Smooth muscle cell of the brain vasculature (primary cell): ENCODE measurements around the gene MPND.

ENCODE experiments used
- DNase-seq: peaks from one replicate; pipeline ENCODE4 v3.0.0-alpha.2; 2012; ENCODE audit warnings: low read depth, low spot score

MPND gene

DNA sequence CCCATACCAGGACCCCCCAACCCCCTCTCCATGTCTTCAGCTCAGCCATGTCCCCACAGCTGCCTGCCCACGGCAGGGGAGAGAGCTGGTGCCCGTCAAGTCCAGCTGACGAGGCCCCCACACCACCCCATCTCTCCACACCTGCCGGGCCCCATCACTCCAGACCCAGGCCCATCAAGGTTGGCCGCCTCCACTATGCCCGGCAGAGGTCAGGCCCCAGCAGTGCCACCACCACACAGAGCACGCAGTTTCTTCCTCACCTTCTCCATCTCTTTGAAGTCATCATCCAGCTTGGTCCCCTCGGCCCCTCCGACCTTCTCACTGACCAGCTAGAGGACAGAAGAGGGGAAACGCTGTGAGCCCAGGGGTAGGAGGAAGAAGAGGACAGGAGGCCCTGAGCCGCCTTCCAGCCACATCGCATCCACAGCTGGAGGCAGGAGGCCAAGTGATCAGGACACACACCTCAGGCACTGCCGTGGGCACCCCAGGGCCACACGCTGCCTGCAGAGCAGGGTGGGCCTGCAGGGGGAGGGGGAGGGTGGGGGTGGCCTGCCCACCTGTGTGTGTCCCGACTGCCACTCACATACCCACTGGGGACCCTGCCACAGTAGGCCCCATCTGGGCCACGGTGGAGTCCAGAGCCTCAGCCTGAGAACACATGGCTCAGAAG, 23.4 kb downstream of the MPND start:
- no peak for DNase-seq

DNA sequence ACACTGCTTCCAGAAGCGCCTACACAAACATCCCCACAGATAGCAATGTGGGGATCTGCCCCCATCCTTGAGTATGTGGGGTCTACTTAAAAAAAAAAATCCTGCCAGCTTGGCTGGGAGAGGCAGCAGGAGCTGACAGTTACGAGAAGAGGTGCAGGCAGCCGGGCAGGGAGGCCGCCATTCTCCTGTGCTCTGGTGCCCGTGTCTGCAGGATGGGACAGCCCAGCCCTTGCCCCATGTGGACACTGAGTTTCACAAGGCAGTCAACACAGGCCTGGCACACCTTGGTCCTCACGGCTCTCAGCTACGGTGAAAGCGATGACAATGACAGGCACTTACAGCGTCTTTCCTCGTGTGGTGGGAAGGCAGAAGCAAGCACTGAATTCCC, 24.0 kb downstream of the MPND start:
- DNase-seq, result no peak

- no peak for DNase-seq
Measured at GRCh38 chr19:4367781-4368127, 24.4 kb downstream of the MPND start.

- no peak for DNase-seq
Measured at GRCh38 chr19:4368128-4368820, 24.9 kb downstream of the MPND start.

DNA sequence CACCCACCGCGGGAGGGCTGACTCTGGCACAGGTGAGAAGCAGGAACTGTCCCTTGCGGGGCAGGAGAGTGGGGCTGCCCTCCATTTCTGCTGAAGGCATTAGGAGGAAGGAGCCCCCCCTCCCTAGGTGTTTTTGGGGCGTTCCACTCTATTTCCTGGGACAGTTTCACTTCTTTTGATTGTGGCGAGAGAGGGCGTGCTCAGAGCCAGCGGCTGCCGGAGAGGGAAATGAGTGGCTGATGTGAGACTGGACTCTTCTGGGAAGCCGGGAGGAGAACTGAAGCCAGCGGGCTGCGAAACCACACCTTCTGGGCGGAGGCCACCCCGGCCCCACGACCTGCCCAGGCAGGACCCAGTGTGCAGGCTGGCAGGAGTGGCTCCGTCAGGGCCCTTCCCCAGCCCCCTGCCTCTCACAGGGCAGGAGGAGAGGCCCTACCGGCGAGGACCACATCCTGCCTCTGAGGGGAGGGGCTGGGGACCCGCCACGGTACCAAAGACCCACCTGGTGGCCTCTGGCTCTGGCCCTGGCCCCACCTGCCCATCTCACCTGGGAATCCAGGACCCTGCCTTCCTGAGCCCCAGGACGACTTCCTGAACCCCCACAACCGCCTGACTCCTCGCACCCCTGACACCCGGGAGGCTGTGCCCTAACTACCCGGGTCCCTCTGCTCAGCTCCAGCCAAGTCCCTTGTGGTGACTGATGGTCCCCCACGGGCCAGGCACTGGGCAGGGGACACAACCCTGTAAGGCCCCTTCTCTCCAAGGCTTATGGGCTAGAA, 25.9 kb downstream of the MPND start:
- DNase-seq, result no peak

DNA sequence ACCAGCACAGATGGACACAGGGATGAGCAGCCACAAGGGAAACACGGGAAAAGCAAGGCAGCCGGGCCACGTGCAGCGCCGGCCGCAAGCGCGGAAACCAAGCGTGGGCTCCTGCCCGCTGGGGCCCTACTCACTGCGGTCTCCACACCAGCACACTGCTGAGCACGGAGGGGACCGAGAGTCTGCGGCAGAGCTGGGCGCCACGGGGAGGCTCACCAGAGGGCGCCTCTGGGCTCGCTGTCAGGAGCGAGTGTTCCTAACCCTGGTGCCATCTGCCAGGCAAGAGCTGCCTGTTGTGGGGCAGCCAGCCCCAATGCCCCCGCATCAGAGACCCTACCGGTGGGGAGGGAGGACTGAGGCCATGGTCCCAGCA, 26.5 kb downstream of the MPND start:
- DNase-seq, result no peak

GRCh38 chr19:4370418-4371041, 27.2 kb downstream of the MPND start:
- DNase-seq, result no peak

DNA sequence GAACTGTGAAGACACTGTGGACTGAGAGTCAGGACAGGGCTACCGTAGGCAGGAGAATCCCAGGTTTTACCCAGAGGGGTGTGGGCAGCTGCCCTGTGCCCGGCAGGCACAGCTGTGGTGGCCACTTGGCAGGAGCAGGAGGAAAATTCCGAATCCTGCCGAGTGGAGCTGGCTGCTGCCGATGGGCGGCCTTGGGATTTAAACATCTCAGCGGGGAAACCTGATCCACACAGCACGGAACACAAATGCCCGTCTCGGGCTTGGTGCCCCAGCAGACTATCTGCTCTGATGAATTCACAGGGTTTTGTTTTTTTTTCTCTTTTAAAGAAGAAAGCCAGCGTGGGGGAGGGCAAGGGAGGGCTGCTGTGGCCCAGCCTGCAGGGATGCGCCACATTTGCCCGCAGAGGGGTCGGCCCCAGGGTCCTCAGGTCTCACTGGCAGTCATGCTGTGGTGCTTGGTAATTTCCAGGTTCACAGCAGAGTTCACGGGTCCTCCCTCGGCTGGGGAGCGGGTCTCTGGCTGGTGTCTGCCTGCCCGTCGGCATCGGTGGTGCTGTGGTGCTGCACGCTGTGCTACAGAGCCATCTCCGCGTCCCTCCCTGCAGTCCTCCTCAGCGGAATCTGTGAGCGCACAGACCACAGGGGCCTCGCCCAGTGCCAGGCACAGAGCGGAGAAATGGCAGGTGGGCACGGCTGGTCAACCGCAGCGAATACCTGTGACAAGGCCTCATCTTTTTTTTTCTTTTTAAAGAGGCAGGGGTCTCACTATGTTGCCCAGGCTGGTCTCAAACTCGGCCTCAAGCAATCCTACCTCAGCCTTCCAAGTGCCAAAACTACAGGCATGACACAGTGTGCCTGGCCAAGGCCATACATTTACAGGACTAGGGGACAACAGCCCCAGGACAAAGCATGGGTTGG, 28.1 kb downstream of the MPND start:
- DNase-seq, result no peak

DNA sequence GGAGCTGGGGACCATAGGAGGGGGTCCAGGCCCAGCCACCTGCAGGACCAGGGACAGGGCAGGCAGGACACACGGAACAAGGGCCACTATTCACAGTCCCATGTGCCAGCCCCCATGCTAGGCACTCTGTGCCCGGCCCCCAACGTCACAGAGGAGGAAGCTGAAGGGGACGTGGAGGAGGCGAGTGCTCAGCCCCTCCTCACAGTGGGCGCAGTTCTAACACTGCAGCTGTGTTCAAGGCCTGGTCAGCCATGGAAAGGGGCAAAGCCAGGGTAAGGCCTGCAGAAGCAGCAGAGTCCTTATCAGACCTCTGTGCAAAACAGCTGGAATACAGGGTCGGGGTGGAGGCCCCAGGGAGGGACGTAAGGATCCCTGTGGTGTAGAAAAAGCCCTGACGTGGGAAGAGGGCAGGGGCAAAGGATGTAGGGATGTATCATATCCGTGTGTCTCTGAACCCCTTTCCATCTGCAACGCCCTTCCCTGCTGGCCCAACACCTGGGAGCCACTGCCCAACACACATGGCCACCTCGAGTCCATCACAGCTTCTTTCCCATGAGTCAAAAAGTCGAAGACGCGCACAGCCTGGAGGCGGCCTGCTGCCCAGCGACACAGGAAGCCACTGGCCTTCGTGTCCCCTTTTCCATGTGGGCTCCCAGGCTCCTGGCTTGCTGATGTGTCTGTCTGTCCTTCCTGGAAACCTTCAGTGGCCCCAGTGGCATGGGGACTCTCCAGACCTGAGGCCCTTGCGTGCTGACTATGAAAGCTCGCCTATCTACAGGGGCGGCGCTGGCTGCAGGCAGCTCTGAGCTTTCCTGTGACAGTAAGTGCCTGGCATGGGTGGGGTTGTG, 29.0 kb downstream of the MPND start:
- DNase-seq, result no peak

DNA sequence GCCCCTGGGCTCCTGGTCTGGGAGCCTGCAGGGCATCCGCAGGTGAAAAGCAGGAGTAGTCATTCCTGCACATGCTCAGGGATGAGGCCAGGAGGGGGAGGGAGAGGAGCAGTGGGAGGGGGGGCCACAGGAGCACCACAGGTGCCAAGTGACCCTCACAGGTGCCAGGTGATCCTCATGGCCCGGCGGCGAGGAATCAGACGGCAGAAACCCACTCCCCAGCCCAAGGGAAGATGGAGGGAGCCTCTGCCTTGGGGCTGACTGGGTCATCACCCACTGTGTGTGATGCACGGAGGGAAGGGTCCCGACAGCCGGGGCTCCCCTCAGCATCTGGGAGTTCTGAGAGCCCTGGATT, 29.6 kb downstream of the MPND start:
- no peak for DNase-seq

- no peak for DNase-seq
Measured at GRCh38 chr19:4373601-4374497, 30.5 kb downstream of the MPND start.

DNA sequence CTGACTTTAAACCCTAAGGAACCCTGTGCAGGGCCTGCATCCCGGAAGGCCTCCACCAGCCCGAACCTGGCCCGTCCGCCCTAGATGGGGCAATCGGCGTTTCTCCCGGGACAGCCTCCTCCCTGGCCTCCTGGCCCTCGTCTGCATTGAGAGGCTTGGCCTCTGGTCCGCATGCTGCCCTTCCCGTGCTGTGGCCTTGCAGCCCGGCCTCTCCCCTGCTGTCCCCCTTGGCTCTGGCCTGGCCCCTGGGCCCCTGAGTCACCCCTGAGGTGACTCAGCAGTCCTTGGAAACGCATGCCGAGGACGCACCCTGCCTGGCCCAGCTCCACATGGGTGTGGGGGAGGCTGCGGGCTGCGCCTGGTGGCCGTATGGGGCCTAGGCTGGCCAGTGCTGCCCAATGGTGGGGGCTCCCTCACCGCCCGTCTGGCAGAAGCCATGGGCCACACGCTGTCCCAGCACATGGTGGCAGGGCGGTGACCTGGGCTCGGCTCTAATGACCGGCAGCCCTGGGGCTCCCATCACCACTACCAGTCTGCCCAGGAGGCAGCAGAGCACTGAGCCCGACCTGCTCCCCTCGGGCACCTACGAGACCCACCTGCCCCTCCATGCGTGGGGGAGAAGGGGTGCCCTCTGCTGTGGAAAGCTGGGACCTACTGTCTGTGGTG, 31.3 kb downstream of the MPND start:
- DNase-seq, result no peak

- DNase-seq, result no peak
Measured at GRCh38 chr19:4375164-4376027, 32.0 kb downstream of the MPND start.

DNA sequence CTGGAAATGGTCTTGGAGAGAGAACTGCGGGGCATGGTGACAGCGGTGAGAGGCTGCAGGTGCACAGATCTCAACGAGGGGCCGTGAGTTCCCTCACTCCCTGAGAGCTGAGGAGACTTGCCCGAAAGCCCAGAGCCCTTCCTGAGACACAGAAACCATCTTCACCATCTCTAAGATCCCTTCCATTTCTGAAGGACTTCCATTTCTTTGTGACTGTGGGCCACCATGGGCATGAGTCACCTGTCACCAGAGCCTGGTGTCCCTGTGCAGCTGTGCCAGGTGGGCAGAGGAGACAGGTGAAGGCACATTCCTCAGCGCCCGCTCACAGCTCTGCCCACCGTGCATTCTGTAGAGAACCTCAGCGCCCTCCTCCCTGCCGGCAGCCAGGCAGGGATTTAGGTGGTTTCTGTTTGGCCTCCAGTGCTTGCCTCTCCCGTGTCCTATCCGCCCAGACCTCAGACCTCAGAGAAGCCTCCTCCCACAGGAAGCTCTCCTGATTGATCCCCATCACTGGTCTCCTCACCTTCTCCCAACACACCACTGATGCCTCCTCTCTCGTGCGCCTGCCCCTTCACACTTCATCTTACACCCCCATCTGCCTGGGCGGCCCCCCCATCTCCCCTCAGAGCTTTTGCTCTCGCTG, 32.8 kb downstream of the MPND start:
- DNase-seq, result no peak

DNA sequence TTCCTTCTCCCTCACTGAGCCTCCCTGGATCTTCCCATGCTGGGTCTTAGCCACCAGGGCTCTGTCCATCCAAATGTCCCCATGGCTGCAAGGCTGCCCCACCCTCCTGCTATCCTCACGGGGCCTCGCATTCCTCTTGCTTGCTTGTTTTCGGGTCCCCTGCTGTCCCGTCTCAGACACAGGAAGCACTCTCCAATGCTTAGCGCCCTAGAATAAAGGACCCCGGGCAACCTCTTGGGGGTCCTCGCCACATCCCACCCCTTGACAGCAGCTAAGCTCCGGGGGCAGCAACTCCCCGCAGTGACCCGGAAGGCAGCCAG, 33.3 kb downstream of the MPND start:
- DNase-seq, result no peak

DNA sequence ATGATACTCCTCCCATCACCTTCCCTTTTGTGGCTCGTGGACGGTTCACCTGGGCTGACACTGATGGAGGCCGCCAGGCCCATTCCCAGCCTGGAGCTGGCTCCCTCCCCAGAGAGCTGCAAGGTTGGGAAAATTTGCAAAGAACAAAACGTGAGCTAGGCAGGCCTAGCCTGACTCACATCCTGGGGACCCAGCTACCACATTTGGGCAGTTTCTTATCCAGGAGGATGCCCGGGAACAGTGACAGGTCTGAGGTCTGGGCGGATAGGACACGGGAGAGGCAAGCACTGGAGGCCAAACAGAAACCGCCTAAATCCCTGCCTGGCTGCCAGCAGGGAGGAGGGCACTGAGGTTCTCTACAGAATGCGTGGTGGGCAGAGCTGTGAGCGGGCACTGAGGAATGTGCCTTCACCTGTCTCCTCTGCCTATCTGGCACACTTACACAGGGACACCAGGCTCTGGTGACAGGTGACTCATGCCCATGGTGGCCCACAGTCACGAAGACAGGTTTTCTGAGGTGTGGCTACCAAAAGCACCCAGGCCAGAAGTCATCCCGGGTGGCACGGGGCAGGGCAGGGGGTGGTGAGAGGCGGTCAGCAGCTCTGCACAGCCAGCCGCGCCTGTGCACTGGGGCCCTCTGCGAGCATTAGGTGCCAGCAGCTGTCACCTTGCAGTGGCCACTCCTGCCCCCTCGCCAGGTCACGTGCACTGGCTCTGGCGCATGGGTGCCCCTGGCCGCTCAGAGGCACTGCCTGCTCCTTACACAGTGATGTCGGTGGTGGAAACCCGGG, 33.8 kb downstream of the MPND start:
- DNase-seq, result no peak

DNA sequence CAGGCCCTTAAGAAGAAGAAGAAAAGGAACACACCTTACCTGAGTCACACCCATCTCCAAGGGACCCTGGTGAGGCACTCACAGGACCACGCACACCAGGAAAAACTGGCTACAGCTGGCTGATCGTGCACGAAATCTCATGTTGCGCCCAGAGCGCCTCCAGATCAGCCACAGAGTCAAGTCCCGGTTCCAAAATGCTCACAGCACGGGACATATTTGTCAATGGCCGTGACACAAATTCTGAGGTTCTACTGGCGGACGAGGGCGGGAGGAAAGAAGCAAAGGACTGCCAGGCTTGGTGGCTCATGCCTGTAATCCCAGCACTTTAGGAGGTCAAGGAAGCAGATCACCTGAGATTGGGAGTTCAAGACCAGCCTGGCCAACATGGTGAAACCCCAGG, 35.5 kb downstream of the MPND start:
- DNase-seq, result no peak
